Measurements from ENCODE around the gene INPP4B.

- TF ChIP-seq POLR2A (IDR thresholded peaks at IDR 0.05; ENCODE audit: low read depth, low read length) (no peak), POLR2AphosphoS5 (IDR thresholded peaks at IDR 0.05; ENCODE audit: low read depth, low read length) (no peak), TAF1 (IDR thresholded peaks at IDR 0.05; ENCODE audit: low read depth, low read length) (no peak), SPI1 (IDR thresholded peaks at IDR 0.05; ENCODE audit: low read depth, low read length) (no peak), POU2F2 (IDR thresholded peaks at IDR 0.05; ENCODE audit: low read depth, low read length) (no peak)
Measured at GRCh38 chr4:142725886-142726285, 120.2 kb downstream of the INPP4B start.

Measured in GM12891 (cell line).